Right atrium auricular region (tissue), 2 donors: Measurements from ENCODE around the gene PHF20. TPM values are rescaled to one million over a fixed set of nuclear protein-coding genes. Genes with fewer than 3 reads are reported as not detected.

Experiments used
- DNase-seq: peaks from one replicate; pipeline ENCODE4 v3.0.0-alpha.2; 2019; ENCODE audit warnings: low spot score
- H3K27ac ChIP-seq, 2 donors: fragments of 200-600 bp; sonication (generic); 1 replicate in 1 of 2; 2 replicates in 1 of 2; pipeline ENCODE4 v1.5.1; 2016 to 2019
- H3K27me3 ChIP-seq, 2 donors: fragments of 200-600 bp; sonication (generic); one replicate each; pipeline versions ENCODE4 v1.5.1 to v1.6.0; 2017 to 2019
- H3K36me3 ChIP-seq: fragments of 200-600 bp; sonication (generic); one replicate; pipeline ENCODE4 v1.5.1; 2016
- H3K4me1 ChIP-seq, 2 donors: fragments of 200-600 bp; sonication (generic); one replicate each; pipeline versions ENCODE4 v1.5.1 to v1.6.0; 2017 to 2019
- H3K4me3 ChIP-seq, 2 donors: fragments of 200-600 bp; sonication (generic); 1 replicate in 1 of 2; 2 replicates in 1 of 2; pipeline ENCODE4 v1.5.1; 2017 to 2019; ENCODE audit warnings: mild to moderate bottlenecking in 1 of 2, moderate library complexity in 1 of 2
- H3K9me3 ChIP-seq, 2 donors: fragments of 200-600 bp; sonication (generic); one replicate each; pipeline ENCODE4 v1.5.1; 2019
- total RNA-seq, 2 donors: library from RNA; depleted of rRNA; stranded (reverse); fragments of >200 nt; gene quantifications; one replicate each; pipeline ENCODE4 v1.1.0, GENCODE V29; 2016
- TF ChIP-seq, protein P1 (sequence below), 2 donors: fragments of 200-600 bp; sonication (generic); IDR thresholded peaks; one replicate each; pipeline ENCODE4 v1.5.1; 2019; ENCODE audit warnings: antibody characterized with exemption in 2 of 2

Gene PHF20
- total RNA-seq, 2 donors from 2014 or later = 29.7 to 34.7 TPM

DNA sequence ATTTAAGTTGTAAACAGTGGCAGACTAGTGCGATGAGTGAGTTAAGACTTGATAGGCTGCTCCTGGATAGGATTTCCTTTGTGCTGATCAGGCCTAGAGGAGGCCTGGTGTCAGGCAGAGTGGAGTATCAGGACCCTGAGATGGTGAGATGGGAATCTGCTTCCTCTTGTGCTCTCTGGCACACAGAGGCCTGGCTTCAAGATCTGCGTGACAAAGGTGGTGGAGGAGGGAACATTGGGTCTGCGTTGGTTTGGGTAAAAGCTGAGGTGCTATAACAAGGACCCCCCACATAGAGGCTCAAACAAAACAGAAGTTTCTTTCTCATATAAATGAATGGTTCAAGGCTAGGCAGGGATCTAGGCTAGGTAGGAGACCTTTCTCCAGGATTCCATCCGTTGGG lies 162.2 kb downstream of the PHF20 start:
- H3K27me3 ChIP-seq = no peaks in the 10 kb centered on the region

DNA sequence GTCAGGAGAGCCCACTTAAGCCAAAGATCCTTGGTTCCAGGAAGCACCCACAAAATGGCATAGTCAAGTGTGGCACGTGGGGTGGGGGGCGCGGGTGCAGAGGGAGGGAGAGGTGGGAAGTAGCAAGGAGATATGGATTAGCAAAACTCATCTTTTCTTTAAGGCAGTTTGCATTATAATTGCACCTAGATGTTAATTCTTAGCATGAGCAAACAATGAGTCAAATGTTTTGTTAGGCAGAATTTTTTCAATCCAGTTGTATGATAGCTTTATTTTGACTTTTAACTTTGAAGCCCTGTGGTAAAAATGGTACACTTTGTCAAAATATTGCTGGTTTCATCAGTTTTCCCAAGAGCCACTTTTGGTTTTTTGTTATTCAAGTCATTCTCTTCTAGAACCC lies 167.4 kb downstream of the PHF20 start:
- TF ChIP-seq, protein P1, sequence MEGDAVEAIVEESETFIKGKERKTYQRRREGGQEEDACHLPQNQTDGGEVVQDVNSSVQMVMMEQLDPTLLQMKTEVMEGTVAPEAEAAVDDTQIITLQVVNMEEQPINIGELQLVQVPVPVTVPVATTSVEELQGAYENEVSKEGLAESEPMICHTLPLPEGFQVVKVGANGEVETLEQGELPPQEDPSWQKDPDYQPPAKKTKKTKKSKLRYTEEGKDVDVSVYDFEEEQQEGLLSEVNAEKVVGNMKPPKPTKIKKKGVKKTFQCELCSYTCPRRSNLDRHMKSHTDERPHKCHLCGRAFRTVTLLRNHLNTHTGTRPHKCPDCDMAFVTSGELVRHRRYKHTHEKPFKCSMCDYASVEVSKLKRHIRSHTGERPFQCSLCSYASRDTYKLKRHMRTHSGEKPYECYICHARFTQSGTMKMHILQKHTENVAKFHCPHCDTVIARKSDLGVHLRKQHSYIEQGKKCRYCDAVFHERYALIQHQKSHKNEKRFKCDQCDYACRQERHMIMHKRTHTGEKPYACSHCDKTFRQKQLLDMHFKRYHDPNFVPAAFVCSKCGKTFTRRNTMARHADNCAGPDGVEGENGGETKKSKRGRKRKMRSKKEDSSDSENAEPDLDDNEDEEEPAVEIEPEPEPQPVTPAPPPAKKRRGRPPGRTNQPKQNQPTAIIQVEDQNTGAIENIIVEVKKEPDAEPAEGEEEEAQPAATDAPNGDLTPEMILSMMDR (IDR thresholded peaks at IDR 0.05) = no peak
- no peaks in the 10 kb centered on the region for H3K9me3 ChIP-seq
- H3K27me3 ChIP-seq = no peaks in the 10 kb centered on the region
- no peaks in the 10 kb centered on the region for H3K4me1 ChIP-seq
- DNase-seq = no peak
- no peak overlapping the region for H3K4me3 ChIP-seq
- H3K27ac ChIP-seq = no peak overlapping the region
- peaks cover 51% of the 10 kb centered on the region for H3K36me3 ChIP-seq

More for the DNA sequence above, 162.2 kb downstream of the PHF20 start:
- H3K27ac ChIP-seq = no peak overlapping the region
- TF ChIP-seq, protein P1 (IDR thresholded peaks at IDR 0.05) = no peak
- peaks cover 52% of the 10 kb centered on the region for H3K36me3 ChIP-seq
- DNase-seq = no peak
- H3K9me3 ChIP-seq = no peaks in the 10 kb centered on the region
- H3K4me1 ChIP-seq = no peaks in the 10 kb centered on the region
- H3K4me3 ChIP-seq = no peak overlapping the region

DNA sequence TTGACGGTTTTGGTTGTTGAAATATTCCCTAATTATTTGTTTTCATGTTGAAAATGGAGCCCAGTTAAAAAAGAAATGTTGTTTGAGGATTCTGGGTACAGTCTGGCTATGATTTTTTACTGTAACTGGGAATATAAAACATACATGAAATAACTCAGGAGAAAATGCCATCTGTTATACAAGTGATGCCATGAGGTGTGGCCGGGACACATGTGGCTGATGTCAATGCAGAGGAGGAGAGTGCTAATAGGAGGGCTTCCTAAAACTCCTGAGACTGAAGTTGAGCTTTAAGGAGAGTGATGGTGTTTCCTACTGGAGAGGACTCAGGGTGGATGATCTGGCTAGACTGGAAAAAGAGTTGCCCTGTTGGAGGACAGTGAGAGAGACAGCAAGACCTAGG lies 169.8 kb downstream of the PHF20 start:
- TF ChIP-seq, protein P1 (IDR thresholded peaks at IDR 0.05) = no peak
- H3K36me3 ChIP-seq = peaks cover 43% of the 10 kb centered on the region

DNA sequence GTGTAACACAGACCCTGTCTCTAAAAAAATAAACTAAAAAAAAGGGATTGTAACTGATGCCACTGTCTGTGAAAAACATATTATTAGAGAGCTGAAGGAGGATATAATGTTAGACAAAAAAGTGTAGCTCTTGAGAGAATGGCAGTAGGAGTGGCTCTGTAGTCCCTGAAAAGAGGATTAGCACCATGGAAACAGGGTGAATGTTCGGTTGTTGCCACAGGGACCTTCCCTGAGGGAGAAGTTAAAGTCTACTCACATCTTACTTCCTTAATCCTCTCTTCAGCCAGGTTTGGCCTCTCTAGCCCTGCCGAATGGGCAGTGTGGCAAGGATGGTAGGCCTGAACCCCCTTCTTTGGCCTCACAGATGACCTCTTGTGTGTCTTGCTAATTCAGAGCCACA lies 170.4 kb downstream of the PHF20 start:
- no peaks in the 10 kb centered on the region for H3K27me3 ChIP-seq
- TF ChIP-seq, protein P1 (IDR thresholded peaks at IDR 0.05) = no peak

More for the DNA sequence above, 169.8 kb downstream of the PHF20 start:
- no peak for DNase-seq
- Histone ChIP-seq H3K9me3 (no peaks in the 10 kb centered on the region), H3K27ac (no peak overlapping the region), H3K27me3 (no peaks in the 10 kb centered on the region), H3K4me3 (no peak overlapping the region), H3K4me1 (no peaks in the 10 kb centered on the region)

DNA sequence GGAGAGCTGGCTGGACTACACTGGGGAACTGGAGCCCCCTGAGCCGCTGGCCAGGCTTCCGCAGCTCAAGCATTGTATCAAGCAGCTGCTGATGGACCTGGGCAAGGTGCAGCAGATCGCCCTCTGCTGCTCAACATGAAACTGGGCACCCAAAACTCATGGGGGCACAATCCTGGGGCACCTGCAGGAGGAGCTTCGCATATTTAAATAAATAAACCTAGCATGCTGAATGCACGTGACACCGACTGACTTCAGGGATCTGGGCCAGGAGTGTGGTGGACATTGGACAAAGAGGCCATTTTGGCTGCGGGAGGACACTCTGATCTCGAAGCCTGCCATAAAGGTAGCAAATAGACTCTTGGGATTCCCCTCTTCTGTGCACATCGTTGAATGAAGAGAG lies 175.7 kb downstream of the PHF20 start:
- H3K36me3 ChIP-seq = no peaks in the 10 kb centered on the region
- DNase-seq = no peak
- peaks cover 0 to 6% of the 10 kb centered on the region in 2 donors for H3K4me1 ChIP-seq
- no peaks in the 10 kb centered on the region for H3K9me3 ChIP-seq
- H3K27ac ChIP-seq = no peak overlapping the region
- TF ChIP-seq, protein P1 (IDR thresholded peaks at IDR 0.05) = peak in 1 of 2 donors; percentile 27
- H3K4me3 ChIP-seq = no peak overlapping the region
- no peaks in the 10 kb centered on the region for H3K27me3 ChIP-seq

More for the DNA sequence above, 170.4 kb downstream of the PHF20 start:
- H3K27ac ChIP-seq = no peak overlapping the region
- DNase-seq = no peak
- no peaks in the 10 kb centered on the region for H3K9me3 ChIP-seq
- H3K4me3 ChIP-seq = no peak overlapping the region
- no peaks in the 10 kb centered on the region for H3K4me1 ChIP-seq
- H3K36me3 ChIP-seq = peaks cover 40% of the 10 kb centered on the region

DNA sequence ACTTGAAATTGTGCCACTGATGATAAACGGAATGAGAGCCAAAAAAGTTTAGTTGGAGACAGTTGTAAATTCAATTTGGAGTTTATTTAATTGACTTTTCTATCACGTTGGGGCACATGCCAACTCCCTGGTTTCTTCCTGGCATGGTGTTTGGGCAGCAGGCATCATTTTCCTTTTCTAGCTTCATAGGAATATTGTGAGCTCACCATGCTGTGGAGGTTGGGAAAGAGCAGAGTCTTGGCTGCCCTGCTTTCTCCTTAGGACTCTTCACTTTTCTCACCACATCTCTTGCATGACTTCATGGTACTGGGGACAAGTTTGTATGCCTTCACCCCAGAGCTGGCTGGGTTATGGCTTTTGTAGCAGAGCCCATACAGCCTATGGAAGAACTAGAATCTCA lies 176.1 kb downstream of the PHF20 start:
- Histone ChIP-seq H3K27ac (no peak overlapping the region), H3K4me1 (peaks cover 0 to 10% of the 10 kb centered on the region in 2 donors), H3K4me3 (no peak overlapping the region), H3K36me3 (no peaks in the 10 kb centered on the region), H3K9me3 (no peaks in the 10 kb centered on the region), H3K27me3 (no peaks in the 10 kb centered on the region)
- no peak for DNase-seq
- TF ChIP-seq, protein P1 (IDR thresholded peaks at IDR 0.05) = no peak
